ENCODE measurements around the gene TAP2. TPM values are rescaled to one million over a fixed set of nuclear protein-coding genes. Genes with fewer than 3 reads are reported as not detected.

Gene TAP2
- total and polyA plus RNA-seq, 10 of the 15 experiments (the other 5 are each of a cell fraction or from before 2014, with no cell fraction given), result 5.3 to 77.2 (median 35.3) TPM

DNA sequence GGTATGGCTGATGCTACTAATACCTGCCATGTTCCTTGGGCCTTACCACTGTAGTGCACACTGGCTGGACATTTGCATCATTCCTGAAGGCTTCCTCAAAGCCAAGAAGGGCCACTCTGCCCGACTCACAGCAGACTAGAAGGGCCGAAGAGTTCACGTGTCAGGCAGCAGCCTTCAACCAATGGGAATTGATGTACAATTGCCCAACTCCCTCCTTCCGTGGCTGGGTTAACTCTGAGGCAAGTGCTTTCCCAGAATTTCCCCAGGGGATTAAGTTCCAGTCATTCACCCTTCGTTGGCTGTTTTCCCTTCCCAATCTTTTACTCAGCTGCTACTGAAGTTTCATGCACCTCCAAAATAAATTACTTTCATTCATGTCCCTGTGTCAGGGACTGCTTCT is 45.2 kb upstream of the TAP2 start (continued):
- no peak for TF ChIP-seq CREM (IDR thresholded peaks at IDR 0.05; ENCODE audit: low read depth)
- no peak for TF ChIP-seq MXI1 (IDR thresholded peaks at IDR 0.05; ENCODE audit: low read depth, low read length)
- TF ChIP-seq ZBED1 (IDR thresholded peaks at IDR 0.05; ENCODE audit: borderline replicate concordance), result no peak
- TF ChIP-seq MEF2B (IDR thresholded peaks at IDR 0.05; ENCODE audit: partially characterized antibody, poor library complexity, severe bottlenecking), result no peak
- no peak for TF ChIP-seq PAX8 (IDR thresholded peaks at IDR 0.05)
- no peak for TF ChIP-seq LARP7 (IDR thresholded peaks at IDR 0.05)

DNA sequence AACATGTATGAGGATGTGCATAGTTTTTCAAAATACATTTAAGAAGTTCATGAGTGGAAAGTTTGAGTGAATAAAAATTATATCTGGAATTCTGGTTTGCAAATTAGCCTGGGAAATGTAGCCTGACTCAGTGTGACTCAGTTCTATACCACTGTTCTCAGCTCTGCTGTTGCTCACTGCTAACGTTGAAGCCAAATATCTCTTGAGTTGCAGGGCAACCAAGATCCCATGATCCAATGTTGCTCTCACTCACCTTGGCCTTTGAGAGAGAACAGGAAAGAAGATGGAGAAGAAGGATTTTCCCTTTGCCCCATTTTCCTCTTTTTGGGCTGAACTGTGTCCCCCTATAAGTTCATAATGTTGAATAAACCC is 44.3 kb upstream of the TAP2 start:
- FAIRE-seq, result no peak
- Histone ChIP-seq H4K20me1 (ENCODE audit: control insufficient read depth, insufficient read depth) (no peaks in the 10 kb centered on the region), H3K4me1 (ENCODE audit: control insufficient read depth, insufficient read depth, low read length) (0 out of 2 replicates have a peak, but pooled peaks cover 3% of the 10 kb centered on the region), H3K79me2 (ENCODE audit: control insufficient read depth, insufficient read depth, low read length) (no peaks in the 10 kb centered on the region), H3K9ac (ENCODE audit: control insufficient read depth, insufficient read depth, low read length) (no peak overlapping the region), H3K27ac (ENCODE audit: control insufficient read depth, insufficient read depth) (no peak overlapping the region), H3K9me3 (replicated peaks; ENCODE audit: control insufficient read depth, insufficient read depth, low read length) (no peaks in the 10 kb centered on the region), H2AFZ (ENCODE audit: control insufficient read depth, low read depth, low read length) (no peak overlapping the region), H3K36me3 (ENCODE audit: control insufficient read depth in 2 of 2, insufficient read depth in 2 of 2, low read length in 1 of 2) (no peaks in the 10 kb centered on the region), H3K4me2 (ENCODE audit: control insufficient read depth, insufficient read depth) (no peak overlapping the region), H3K27me3 (replicated peaks in 1 of 2; ENCODE audit: control insufficient read depth in 2 of 2, insufficient read depth in 2 of 2, low read length in 1 of 2) (no peaks in the 10 kb centered on the region; a peak in 1 of 4 replicates), H3K4me3 (no peak overlapping the region)
- WGBS (ENCODE audit: insufficient coverage, insufficient replicate concordance, low lambda C conversion rate, missing lambda C conversion rate), result 38% methylated on average over 1 of the region's 1 CpG
- no TSS peak for BruUV-seq (replicated peaks)
- POLR2A ChIA-PET, result interaction anchor here (1.3 kb wide), 1 partner anchor 44 kb away, joined by 3 read pairs; the partner anchor contains the start of gene TAP2
- in situ Hi-C loops (cut with MboI), result no loop called here
- CTCF ChIA-PET, result interaction anchor here (0.9 to 12.7 kb wide), 8 partner anchors 14 to 104 kb away, joined by 3 to 260 read pairs (median 5); partner anchors contain the start of genes HLA-DMA and TAP2
- DNase-seq (ENCODE audit: low read depth, low spot score), result no peak
- TF ChIP-seq ZZZ3 (IDR thresholded peaks at IDR 0.05; ENCODE audit: control insufficient read depth, insufficient read length, low read depth), result no peak
- TF ChIP-seq BCL3 (IDR thresholded peaks at IDR 0.05; ENCODE audit: borderline replicate concordance, insufficient read depth, low read depth, low read length, poor library complexity, severe bottlenecking), result peak; percentile 14
- SMC1A ChIA-PET (ENCODE audit: uncharacterized antibody, unreplicated experiment), result interaction anchor here (0.9 to 13.8 kb wide), 4 partner anchors 51 to 100 kb away, joined by 3 to 184 read pairs (median 4); no protein-coding TSS in a partner anchor
- intact Hi-C loops (cut with micrococcal nuclease; ENCODE audit: unreplicated experiment), result loop anchor here (10.0 kb wide), 1 partner anchor 202 kb away; no protein-coding TSS in a partner anchor
- no peak for ATAC-seq
- RAD21 ChIA-PET (ENCODE audit: unreplicated experiment), result interaction anchor here (1.8 to 2.4 kb wide), 3 partner anchors 44 to 102 kb away, joined by 4 to 13 read pairs (median 6); partner anchors contain the start of genes HLA-DMA and TAP2

Data from GM12878 (cell line).